ENCODE measurements around the gene CEL. TPM values are rescaled to one million over a fixed set of nuclear protein-coding genes. Genes with fewer than 3 reads are reported as not detected.
A peak's percentile ranks its signal among the peaks of the same experiment; 100 is the strongest.

The CEL gene
- total RNA-seq, 1 donor from 2014 or later = 1.9 TPM

DNA sequence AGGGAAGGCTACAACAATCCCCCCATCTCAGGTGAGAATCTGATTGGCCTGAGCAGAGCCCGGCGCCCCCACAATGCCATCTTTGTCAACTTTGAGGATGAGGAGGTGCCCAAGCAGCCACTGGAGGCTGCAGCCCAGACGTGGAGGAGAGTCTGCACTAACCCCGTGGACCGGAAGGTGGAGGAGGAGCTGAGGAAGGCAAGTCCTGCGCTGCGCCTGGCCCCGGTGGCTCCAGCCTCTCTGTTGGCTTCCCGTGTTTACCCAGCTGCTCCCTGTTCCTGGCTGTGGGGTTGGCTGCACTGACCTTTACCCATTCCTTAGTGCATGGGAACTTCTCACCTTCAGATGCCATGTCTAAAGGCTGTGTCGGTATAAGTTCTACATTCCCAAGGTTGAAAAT is 11.0 kb upstream of the CEL start:
- TF ChIP-seq, protein P1, sequence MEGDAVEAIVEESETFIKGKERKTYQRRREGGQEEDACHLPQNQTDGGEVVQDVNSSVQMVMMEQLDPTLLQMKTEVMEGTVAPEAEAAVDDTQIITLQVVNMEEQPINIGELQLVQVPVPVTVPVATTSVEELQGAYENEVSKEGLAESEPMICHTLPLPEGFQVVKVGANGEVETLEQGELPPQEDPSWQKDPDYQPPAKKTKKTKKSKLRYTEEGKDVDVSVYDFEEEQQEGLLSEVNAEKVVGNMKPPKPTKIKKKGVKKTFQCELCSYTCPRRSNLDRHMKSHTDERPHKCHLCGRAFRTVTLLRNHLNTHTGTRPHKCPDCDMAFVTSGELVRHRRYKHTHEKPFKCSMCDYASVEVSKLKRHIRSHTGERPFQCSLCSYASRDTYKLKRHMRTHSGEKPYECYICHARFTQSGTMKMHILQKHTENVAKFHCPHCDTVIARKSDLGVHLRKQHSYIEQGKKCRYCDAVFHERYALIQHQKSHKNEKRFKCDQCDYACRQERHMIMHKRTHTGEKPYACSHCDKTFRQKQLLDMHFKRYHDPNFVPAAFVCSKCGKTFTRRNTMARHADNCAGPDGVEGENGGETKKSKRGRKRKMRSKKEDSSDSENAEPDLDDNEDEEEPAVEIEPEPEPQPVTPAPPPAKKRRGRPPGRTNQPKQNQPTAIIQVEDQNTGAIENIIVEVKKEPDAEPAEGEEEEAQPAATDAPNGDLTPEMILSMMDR (IDR thresholded peaks at IDR 0.05) = no peak
- DNase-seq (ENCODE audit: extremely low spot score, unreplicated experiment) = no peak
- Mint-ChIP-seq H3K27ac (ENCODE audit: unreplicated experiment) (no peak overlapping the region), H3K9me3 (ENCODE audit: unreplicated experiment) (no peaks in the 10 kb centered on the region), H3K27me3 (ENCODE audit: unreplicated experiment) (no peaks in the 10 kb centered on the region), H3K4me1 (ENCODE audit: unreplicated experiment) (peaks cover 28% of the 10 kb centered on the region), H3K36me3 (ENCODE audit: unreplicated experiment) (peaks cover 40% of the 10 kb centered on the region), H3K4me3 (ENCODE audit: unreplicated experiment) (no peak overlapping the region)

DNA sequence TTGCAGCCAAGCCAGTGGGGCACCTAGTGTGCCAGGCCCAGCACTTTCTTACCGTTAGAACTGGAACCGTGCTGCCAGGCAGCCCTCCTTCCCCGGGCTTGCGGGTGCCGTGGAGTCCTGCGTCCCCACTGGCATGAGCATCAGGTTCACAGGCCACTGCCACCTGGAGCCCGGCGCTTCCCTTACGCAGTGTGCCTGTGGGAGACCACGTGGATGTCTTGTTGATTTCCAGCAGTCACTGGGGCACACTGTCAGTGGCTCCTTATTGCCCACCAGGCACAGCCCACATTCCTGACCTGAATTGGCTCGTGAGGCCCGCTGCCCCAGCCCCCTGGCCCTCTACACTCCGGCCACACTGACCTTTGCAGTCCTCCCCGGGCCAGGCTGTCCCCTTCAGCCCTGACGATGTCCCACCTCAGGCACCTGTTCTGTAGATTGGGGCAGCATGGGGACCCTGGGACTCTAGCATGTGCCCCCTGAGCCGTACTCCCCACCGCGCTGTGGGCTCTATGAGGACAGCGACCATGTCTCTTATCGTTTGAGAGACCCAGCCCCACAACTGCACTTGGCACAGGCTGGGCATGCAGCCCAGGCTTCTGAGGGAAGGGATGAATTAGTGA is 10.4 kb upstream of the CEL start:
- Mint-ChIP-seq H3K4me1 (ENCODE audit: unreplicated experiment) (peaks cover 34% of the 10 kb centered on the region), H3K27ac (ENCODE audit: unreplicated experiment) (no peak overlapping the region), H3K9me3 (ENCODE audit: unreplicated experiment) (no peaks in the 10 kb centered on the region), H3K36me3 (ENCODE audit: unreplicated experiment) (peaks cover 40% of the 10 kb centered on the region), H3K4me3 (ENCODE audit: unreplicated experiment) (no peak overlapping the region), H3K27me3 (ENCODE audit: unreplicated experiment) (no peaks in the 10 kb centered on the region)
- TF ChIP-seq, protein P1 (IDR thresholded peaks at IDR 0.05) = no peak
- no peak for DNase-seq (ENCODE audit: extremely low spot score, unreplicated experiment)

DNA sequence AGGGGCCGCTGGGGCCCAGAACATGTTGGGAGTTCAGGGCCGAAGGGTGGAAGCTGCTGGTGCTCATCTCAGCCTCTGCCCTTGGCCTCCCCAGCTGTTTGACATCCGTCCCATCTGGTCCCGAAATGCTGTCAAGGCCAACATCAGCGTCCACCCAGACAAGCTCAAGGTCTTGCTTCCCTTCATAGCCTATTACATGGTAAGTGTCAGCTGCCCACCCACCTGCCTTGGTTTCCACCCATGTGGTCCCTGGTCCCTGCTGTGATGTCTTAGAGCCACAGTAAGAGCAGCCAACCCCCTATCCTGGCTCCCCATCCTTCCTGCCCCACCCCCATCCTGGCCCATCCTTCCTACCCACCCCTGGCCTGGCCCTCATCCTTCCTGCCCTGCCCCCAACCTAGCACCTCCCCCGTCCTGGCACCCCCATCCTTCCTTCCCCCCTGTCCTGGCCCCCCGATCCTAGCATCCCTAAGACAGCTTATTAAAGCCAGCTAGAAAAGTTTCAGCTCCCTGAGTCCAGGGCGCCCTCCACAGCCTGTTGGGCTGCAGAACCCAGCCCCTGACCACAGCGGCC is 9.7 kb upstream of the CEL start:
- H3K9me3 Mint-ChIP-seq (ENCODE audit: unreplicated experiment) = no peaks in the 10 kb centered on the region
- H3K4me3 Mint-ChIP-seq (ENCODE audit: unreplicated experiment) = no peak overlapping the region
- H3K27me3 Mint-ChIP-seq (ENCODE audit: unreplicated experiment) = no peaks in the 10 kb centered on the region
- peaks cover 40% of the 10 kb centered on the region for H3K36me3 Mint-ChIP-seq (ENCODE audit: unreplicated experiment)
- no peak for DNase-seq (ENCODE audit: extremely low spot score, unreplicated experiment)
- H3K4me1 Mint-ChIP-seq (ENCODE audit: unreplicated experiment) = peaks cover 38% of the 10 kb centered on the region
- no peak overlapping the region for H3K27ac Mint-ChIP-seq (ENCODE audit: unreplicated experiment)
- TF ChIP-seq, protein P1 (IDR thresholded peaks at IDR 0.05) = no peak

DNA sequence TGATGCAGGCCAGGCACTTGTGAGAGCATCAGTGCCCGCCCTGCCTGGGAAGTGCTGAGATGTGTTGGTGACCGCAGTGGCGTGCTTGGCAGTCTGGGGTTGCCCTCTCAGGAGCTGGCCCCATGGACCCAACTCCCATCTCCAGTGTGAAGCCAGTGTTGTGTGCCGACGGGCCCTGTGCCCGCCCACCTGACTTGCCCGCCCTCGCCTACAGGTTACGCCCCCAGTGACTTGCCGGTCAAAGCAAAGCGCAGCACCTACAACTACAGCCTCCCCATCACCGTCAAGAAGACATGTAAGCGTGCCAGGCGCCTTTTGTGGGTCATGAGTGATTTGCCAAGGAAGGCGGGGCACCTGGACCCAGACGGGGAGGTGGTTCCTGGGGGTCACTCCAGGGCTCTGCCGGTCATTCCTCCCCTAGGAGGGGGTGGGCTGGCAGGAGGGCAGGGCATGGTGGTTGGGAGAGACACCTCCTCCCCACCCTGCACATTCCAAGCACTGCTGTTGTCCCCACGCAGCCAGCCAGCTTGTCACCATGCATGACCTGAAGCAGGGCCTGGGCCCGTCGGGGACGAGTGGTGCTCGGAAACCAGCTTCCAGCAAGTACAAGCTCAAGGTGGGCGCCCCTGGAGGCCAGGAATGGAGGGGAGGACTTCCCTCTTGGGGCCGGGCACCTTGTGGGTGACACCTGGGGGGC is 7.4 kb upstream of the CEL start:
- no peaks in the 10 kb centered on the region for H3K9me3 Mint-ChIP-seq (ENCODE audit: unreplicated experiment)
- H3K4me1 Mint-ChIP-seq (ENCODE audit: unreplicated experiment) = peaks cover 46% of the 10 kb centered on the region
- TF ChIP-seq, protein P1 (IDR thresholded peaks at IDR 0.05) = no peak
- H3K4me3 Mint-ChIP-seq (ENCODE audit: unreplicated experiment) = no peak overlapping the region
- H3K27me3 Mint-ChIP-seq (ENCODE audit: unreplicated experiment) = no peaks in the 10 kb centered on the region
- DNase-seq (ENCODE audit: extremely low spot score, unreplicated experiment) = no peak
- H3K27ac Mint-ChIP-seq (ENCODE audit: unreplicated experiment) = peak overlapping the region; percentile 83
- H3K36me3 Mint-ChIP-seq (ENCODE audit: unreplicated experiment) = peaks cover 45% of the 10 kb centered on the region

DNA sequence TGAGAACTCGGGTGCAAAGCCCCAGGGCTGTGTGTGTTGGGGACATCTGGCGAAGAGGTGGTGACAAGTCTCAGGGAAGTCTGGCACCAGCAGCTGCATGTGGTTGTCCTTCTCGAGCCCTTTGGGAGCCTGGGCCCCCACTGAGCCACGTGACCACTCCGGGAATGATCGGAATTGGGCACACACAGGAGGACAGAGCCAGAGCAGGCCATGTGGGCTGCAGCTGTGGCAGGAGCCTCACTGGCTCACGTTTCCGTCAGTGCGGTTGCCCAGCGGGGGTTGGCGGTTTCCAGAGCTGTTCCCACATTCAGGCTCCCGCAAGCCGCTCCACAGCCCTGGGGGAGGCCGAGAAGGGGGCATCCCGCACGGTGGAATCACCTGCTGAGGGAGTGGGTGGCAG is 6.8 kb upstream of the CEL start:
- H3K4me1 Mint-ChIP-seq (ENCODE audit: unreplicated experiment) = peaks cover 48% of the 10 kb centered on the region
- peaks cover 40% of the 10 kb centered on the region for H3K36me3 Mint-ChIP-seq (ENCODE audit: unreplicated experiment)
- no peaks in the 10 kb centered on the region for H3K27me3 Mint-ChIP-seq (ENCODE audit: unreplicated experiment)
- TF ChIP-seq, protein P1 (IDR thresholded peaks at IDR 0.05) = no peak
- no peaks in the 10 kb centered on the region for H3K9me3 Mint-ChIP-seq (ENCODE audit: unreplicated experiment)
- DNase-seq (ENCODE audit: extremely low spot score, unreplicated experiment) = peak; percentile 91
- H3K27ac Mint-ChIP-seq (ENCODE audit: unreplicated experiment) = peak overlapping the region; percentile 83
- H3K4me3 Mint-ChIP-seq (ENCODE audit: unreplicated experiment) = no peak overlapping the region

Measured in osteocyte (in vitro differentiated cells).